AG04450 (cell line): ENCODE data around the gene RNF39. TPM values are rescaled to one million over a fixed set of nuclear protein-coding genes. Genes with fewer than 3 reads are reported as not detected.

Experiments
- CTCF ChIA-PET: fragments of 300-600, 350-600 bp; formaldehyde crosslinking; extraction: SDS; loops from one replicate; lab custom pipeline; 2022; ENCODE audit warnings: antibody characterized with exemption, inconsistent platforms; lab: Charles Lee
- POLR2A ChIA-PET: fragments of 350-600 bp; formaldehyde crosslinking; extraction: SDS; loops from one replicate; lab custom pipeline; 2021; ENCODE audit warnings: antibody characterized with exemption, inconsistent platforms; lab: Yijun Ruan, JAX
- DNase-seq: peaks from one replicate; pipeline ENCODE4 v3.0.0-alpha.2; 2011; ENCODE audit warnings: low read depth, low spot score
- H3K27ac ChIP-seq: one replicate; pipeline ENCODE4 v1.5.1; 2012; ENCODE audit warnings: low read depth, low read length, control low read depth
- H3K27me3 ChIP-seq: one replicate; pipeline ENCODE4 v1.6.0; 2012; ENCODE audit warnings: low read length; ENCODE audit not compliant: control insufficient read depth, insufficient read depth
- H3K4me3 ChIP-seq: 2 replicates; pipeline ENCODE4 v1.5.1; 2011; ENCODE audit warnings: mild to moderate bottlenecking, low read depth, low read length, control low read depth
- H3K9me3 ChIP-seq: 2 replicates; pipeline ENCODE4 v1.5.1; 2012; ENCODE audit warnings: low read length; ENCODE audit not compliant: control insufficient read depth, insufficient read depth
- polyA plus RNA-seq: library from polyadenylated mRNA; depleted of rRNA; stranded (reverse); fragments of >200 nt; gene quantifications from 2 replicates; pipeline ENCODE4 v1.2.3, GENCODE V29; 2011
- TF ChIP-seq, protein P1 (sequence below): IDR thresholded peaks from 2 replicates; pipeline ENCODE4 v1.5.1; 2011; ENCODE audit warnings: low read depth, low read length, control low read depth, inconsistent platforms

RNF39 gene
- polyA plus RNA-seq, 1 experiment: not detected

DNA sequence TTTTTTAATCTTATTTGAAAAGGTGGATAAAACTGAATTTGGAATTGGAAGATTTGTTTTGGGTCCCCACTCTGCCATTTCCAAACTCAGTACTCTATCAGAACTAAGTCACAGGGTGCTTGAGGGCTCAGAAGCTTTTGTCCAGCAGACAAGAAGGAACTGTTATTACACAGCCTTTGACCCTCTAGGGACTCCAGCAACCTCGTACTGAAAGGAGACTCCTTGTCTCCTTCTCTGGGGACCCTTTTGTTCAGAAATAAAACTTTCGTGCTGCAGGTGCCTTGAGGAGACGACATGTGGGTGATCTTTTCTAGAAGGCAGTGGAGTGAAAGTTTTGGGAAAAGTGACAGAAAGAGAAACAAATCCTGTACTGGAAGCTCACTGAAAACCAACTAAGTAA lies 21.9 kb downstream of the RNF39 start:
- no peaks in the 10 kb centered on the region for H3K27me3 ChIP-seq
- no peak for DNase-seq
- POLR2A ChIA-PET: no interaction called here
- CTCF ChIA-PET: no interaction called here
- no peak overlapping the region for H3K4me3 ChIP-seq
- no peak overlapping the region for H3K27ac ChIP-seq
- H3K9me3 ChIP-seq: no peaks in the 10 kb centered on the region
- TF ChIP-seq, protein P1, sequence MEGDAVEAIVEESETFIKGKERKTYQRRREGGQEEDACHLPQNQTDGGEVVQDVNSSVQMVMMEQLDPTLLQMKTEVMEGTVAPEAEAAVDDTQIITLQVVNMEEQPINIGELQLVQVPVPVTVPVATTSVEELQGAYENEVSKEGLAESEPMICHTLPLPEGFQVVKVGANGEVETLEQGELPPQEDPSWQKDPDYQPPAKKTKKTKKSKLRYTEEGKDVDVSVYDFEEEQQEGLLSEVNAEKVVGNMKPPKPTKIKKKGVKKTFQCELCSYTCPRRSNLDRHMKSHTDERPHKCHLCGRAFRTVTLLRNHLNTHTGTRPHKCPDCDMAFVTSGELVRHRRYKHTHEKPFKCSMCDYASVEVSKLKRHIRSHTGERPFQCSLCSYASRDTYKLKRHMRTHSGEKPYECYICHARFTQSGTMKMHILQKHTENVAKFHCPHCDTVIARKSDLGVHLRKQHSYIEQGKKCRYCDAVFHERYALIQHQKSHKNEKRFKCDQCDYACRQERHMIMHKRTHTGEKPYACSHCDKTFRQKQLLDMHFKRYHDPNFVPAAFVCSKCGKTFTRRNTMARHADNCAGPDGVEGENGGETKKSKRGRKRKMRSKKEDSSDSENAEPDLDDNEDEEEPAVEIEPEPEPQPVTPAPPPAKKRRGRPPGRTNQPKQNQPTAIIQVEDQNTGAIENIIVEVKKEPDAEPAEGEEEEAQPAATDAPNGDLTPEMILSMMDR: no peak

DNA sequence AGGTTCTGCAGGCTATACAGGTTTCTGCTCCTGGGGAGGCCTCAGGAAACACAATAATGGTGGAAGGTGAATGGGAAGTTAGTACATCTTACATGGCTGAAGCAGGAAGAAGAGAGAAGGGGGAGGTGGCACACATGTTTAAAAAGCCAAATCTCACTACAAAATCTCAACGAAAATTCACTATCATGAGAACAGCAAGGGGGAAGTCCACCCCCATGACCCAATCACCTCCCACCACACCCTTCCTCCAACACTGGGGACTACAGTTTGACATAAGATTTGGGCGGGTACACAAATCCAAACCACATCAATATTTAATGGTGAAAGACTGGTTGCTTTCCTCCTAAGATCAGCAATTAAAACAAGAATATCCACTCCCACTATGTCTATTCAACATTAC lies 28.3 kb downstream of the RNF39 start:
- TF ChIP-seq, protein P1: no peak
- Histone ChIP-seq H3K27ac (no peak overlapping the region), H3K27me3 (no peaks in the 10 kb centered on the region), H3K9me3 (no peaks in the 10 kb centered on the region), H3K4me3 (no peak overlapping the region)
- ChIA-PET POLR2A (no interaction called here), CTCF (no interaction called here)
- no peak for DNase-seq

DNA sequence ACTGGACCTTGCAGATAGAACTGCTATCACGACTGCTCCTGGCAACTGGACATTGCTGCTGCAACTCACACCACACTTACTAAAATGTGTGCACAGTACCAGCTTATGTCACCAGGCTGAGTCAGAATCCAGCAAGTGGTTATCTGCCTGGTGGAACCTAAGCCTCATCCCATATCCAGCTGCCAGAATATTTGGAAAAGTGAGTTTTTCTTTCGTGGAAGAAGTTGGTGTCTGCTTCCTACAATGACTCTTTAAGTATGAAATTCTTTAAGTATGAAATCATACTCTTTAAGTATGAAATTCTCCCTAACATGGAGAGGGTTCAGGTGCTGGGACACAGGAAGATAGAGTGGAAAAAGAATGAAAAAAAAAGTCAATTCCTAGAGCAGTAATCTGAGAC lies 30.9 kb downstream of the RNF39 start:
- Histone ChIP-seq H3K4me3 (no peak overlapping the region), H3K27me3 (no peaks in the 10 kb centered on the region), H3K27ac (no peak overlapping the region), H3K9me3 (no peaks in the 10 kb centered on the region)
- ChIA-PET CTCF (no interaction called here), POLR2A (no interaction called here)
- TF ChIP-seq, protein P1: no peak
- DNase-seq: no peak

DNA sequence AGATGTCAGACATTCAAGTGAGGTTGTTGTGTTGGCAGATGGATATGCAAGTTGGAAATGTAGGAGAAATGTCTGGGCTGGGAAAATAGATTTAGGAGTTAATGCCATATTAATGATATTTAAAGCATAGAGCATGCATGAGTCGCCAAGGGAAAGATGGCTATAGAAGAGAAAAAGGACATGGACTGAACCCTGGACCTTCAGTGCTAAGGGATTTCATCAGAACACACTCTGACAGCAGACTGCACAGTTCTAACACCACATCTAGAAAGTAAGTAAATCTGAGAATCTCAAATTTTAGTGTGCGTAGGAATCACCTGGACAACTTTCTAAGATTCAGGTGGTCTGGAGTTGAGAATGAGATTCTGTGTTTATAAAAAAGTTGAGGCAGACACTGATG lies 31.8 kb downstream of the RNF39 start:
- Histone ChIP-seq H3K27ac (no peak overlapping the region), H3K9me3 (no peaks in the 10 kb centered on the region), H3K4me3 (no peak overlapping the region), H3K27me3 (no peaks in the 10 kb centered on the region)
- TF ChIP-seq, protein P1: no peak
- ChIA-PET POLR2A (no interaction called here), CTCF (no interaction called here)
- no peak for DNase-seq

DNA sequence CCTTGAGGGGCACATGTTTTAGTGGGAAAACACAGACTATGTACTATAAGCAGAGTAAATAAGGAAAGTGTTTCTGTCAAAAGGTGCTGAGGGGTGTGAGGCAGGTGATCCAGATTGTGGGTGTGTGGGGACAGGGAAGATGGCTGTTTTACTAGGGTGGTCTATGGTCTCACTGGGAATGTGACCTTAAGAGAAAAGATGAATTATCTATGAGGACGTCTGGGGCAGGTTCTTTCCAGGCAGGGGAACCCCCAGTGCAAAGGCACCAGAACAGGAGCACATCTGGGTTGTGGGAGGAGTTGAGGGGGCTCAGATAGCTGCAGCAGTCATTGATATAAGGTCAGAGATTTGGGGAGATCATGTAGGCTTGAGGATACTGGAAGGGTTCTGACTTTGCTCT lies 32.7 kb downstream of the RNF39 start:
- H3K27ac ChIP-seq: no peak overlapping the region
- TF ChIP-seq, protein P1: no peak
- ChIA-PET POLR2A (no interaction called here), CTCF (no interaction called here)
- no peaks in the 10 kb centered on the region for H3K9me3 ChIP-seq
- H3K4me3 ChIP-seq: no peak overlapping the region
- DNase-seq: no peak
- no peaks in the 10 kb centered on the region for H3K27me3 ChIP-seq
